SK-N-SH (cell line): Measurements from ENCODE around the gene UBA5. TPM values are rescaled to one million over a fixed set of nuclear protein-coding genes. Genes with fewer than 3 reads are reported as not detected.

Source experiments
- CTCF ChIA-PET: fragments of 300-600, 350-600 bp; formaldehyde crosslinking; extraction: SDS; loops from one replicate; lab custom pipeline; 2021; lab: Yijun Ruan, JAX
- POLR2A ChIA-PET: fragments of 350-600 bp; sonication (Branson Sonifier 250); formaldehyde crosslinking; extraction: SDS; loops from one replicate; lab custom pipeline; 2020; ENCODE audit warnings: antibody characterized with exemption, inconsistent platforms; lab: Yijun Ruan, JAX
- DNase-seq: peaks from one replicate; pipeline ENCODE4 v3.0.0; 2012
- H2AFZ ChIP-seq: fragments of 200-600 bp; sonication (generic); 2 replicates; pipeline ENCODE4 v1.8.1; 2016; ENCODE audit warnings: antibody characterized with exemption, mild to moderate bottlenecking, low read depth
- H3F3A ChIP-seq: fragments of 200-600 bp; sonication (generic); replicated peaks from 2 replicates; pipeline ENCODE3; 2016; ENCODE audit warnings: antibody characterized with exemption, mild to moderate bottlenecking; ENCODE audit not compliant: insufficient read depth
- H3K27ac ChIP-seq, 2 experiments: fragments of 200-500 bp in 1 of 2; fragments of 200-600 bp in 1 of 2; sonication (Bioruptor generic) in 1 of 2; sonication (generic), shearing (Covaris generic) in 1 of 2; 2 replicates each; pipeline versions ENCODE4 v1.5.1 to v1.6.1; 2014 to 2016; ENCODE audit warnings: low read depth in 2 of 2, inconsistent platforms in 1 of 2, low read length in 1 of 2, mild to moderate bottlenecking in 1 of 2, mixed read lengths in 1 of 2
- H3K27me3 ChIP-seq: fragments of 200-600 bp; sonication (generic), shearing (Covaris generic); 2 replicates; pipeline ENCODE4 v1.6.1; 2016; ENCODE audit warnings: mixed run types; ENCODE audit not compliant: insufficient read depth
- H3K36me3 ChIP-seq, 2 experiments: fragments of 200-500 bp in 1 of 2; fragments of 200-600 bp in 1 of 2; sonication (Bioruptor generic) in 1 of 2; sonication (generic) in 1 of 2; replicated peaks in 1 of 2; 2 replicates each; pipeline versions ENCODE3 to v1.5.1; 2014 to 2016; ENCODE audit warnings: low read length in 1 of 2, mild to moderate bottlenecking in 1 of 2; ENCODE audit not compliant: insufficient read depth in 2 of 2, control insufficient read depth in 1 of 2
- H3K4me1 ChIP-seq, 2 experiments: fragments of 200-500 bp in 1 of 2; fragments of 200-600 bp in 1 of 2; sonication (Bioruptor generic) in 1 of 2; sonication (generic), shearing (Covaris generic) in 1 of 2; 2 replicates each; pipeline versions ENCODE4 v1.5.1 to v1.6.1; 2014 to 2016; ENCODE audit warnings: low read depth in 1 of 2, low read length in 1 of 2, mixed run types in 1 of 2; ENCODE audit not compliant: insufficient read depth in 2 of 2, control insufficient read depth in 1 of 2
- H3K4me2 ChIP-seq: fragments of 200-600 bp; sonication (generic), shearing (Covaris generic); 2 replicates; pipeline ENCODE4 v1.6.1; 2017; ENCODE audit warnings: mixed run types
- H3K4me3 ChIP-seq, 2 experiments: fragments of 200-500 bp in 1 of 2; fragments of 200-600 bp in 1 of 2; sonication (Bioruptor generic) in 1 of 2; sonication (generic), shearing (Covaris generic) in 1 of 2; 2 replicates each; pipeline versions ENCODE4 v1.5.1 to v1.8.1; 2014 to 2016; ENCODE audit warnings: low read depth in 2 of 2, inconsistent platforms in 1 of 2, low read length in 1 of 2, mild to moderate bottlenecking in 1 of 2, mixed read lengths in 1 of 2, moderate library complexity in 1 of 2
- H3K79me2 ChIP-seq: fragments of 200-600 bp; sonication (generic); 2 replicates; pipeline ENCODE4 v1.8.1; 2017; ENCODE audit warnings: mild to moderate bottlenecking; ENCODE audit not compliant: insufficient read depth
- H3K9ac ChIP-seq: fragments of 200-600 bp; sonication (generic); 2 replicates; pipeline ENCODE4 v1.6.1; 2017; ENCODE audit warnings: mixed run types
- H3K9me2 ChIP-seq: fragments of 200-600 bp; sonication (generic); 2 replicates; pipeline ENCODE4 v1.6.1; 2017; ENCODE audit warnings: mixed run types
- H3K9me3 ChIP-seq: fragments of 200-600 bp; sonication (generic); 2 replicates; pipeline ENCODE4 v1.6.1; 2017; ENCODE audit warnings: mixed run types, mild to moderate bottlenecking, moderate library complexity
- H4K20me1 ChIP-seq: fragments of 200-600 bp; sonication (generic); 2 replicates; pipeline ENCODE4 v1.6.1; 2017; ENCODE audit warnings: mild to moderate bottlenecking, mixed run types; ENCODE audit not compliant: insufficient read depth
- EP300 ChIP-seq, 2 experiments: IDR thresholded peaks; 2 replicates each; pipeline versions ENCODE4 v1.4.0 to v1.6.1; 2012; ENCODE audit warnings: borderline replicate concordance in 1 of 2, low read depth in 1 of 2, low read length in 1 of 2
- EZH2phosphoT487 ChIP-seq: fragments of 200-600 bp; sonication (generic); IDR thresholded peaks from 2 replicates; pipeline ENCODE4 v1.6.1; 2017; ENCODE audit warnings: low read depth, mixed run types, mild to moderate bottlenecking, antibody characterized with exemption, moderate library complexity, borderline replicate concordance
- FOSL2 ChIP-seq: IDR thresholded peaks from 2 replicates; pipeline ENCODE4 v1.4.0; 2012; ENCODE audit warnings: low read depth, mild to moderate bottlenecking, moderate library complexity, borderline replicate concordance
- GABPA ChIP-seq: IDR thresholded peaks from 2 replicates; pipeline ENCODE4 v1.4.0; 2012; ENCODE audit warnings: low read depth, mild to moderate bottlenecking
- IRF3 ChIP-seq: fragments of 150-350 bp; IDR thresholded peaks from 2 replicates; pipeline ENCODE4 v1.6.1; 2016; ENCODE audit warnings: mild to moderate bottlenecking, low read depth, low read length
- MAX ChIP-seq: IDR thresholded peaks from 2 replicates; pipeline ENCODE4 v1.4.0; 2012; ENCODE audit warnings: low read depth
- NFIC ChIP-seq: IDR thresholded peaks from 2 replicates; pipeline ENCODE4 v1.4.0; 2012; ENCODE audit warnings: borderline replicate concordance
- RCOR1 ChIP-seq: fragments of 150-350 bp; IDR thresholded peaks from 2 replicates; pipeline ENCODE4 v1.6.1; 2017; ENCODE audit warnings: antibody characterized with exemption, low read length
- SIN3A ChIP-seq: IDR thresholded peaks from 2 replicates; pipeline ENCODE4 v1.6.1; 2012; ENCODE audit warnings: low read depth, mild to moderate bottlenecking, low read length, moderate library complexity, borderline replicate concordance
- TAF1 ChIP-seq: IDR thresholded peaks from 2 replicates; pipeline ENCODE4 v1.6.1; 2012; ENCODE audit warnings: low read depth, mild to moderate bottlenecking, low read length, moderate library complexity, borderline replicate concordance
- USF2 ChIP-seq: fragments of 150-350 bp; IDR thresholded peaks from 2 replicates; pipeline ENCODE4 v1.6.1; 2017; ENCODE audit warnings: antibody characterized with exemption, low read length, low read depth, borderline replicate concordance
- YY1 ChIP-seq: IDR thresholded peaks from 2 replicates; pipeline ENCODE4 v1.4.0; 2012; ENCODE audit warnings: low read depth, mild to moderate bottlenecking
- WGBS: methylation state at CpG from one replicate; pipeline ENCODE4 v1.1.6; 2017; ENCODE audit warnings: low lambda C conversion rate; 5-methylcytosine and 5-hydroxymethylcytosine counted together
- polyA plus RNA-seq, 3 experiments: library from polyadenylated mRNA; depleted of rRNA; stranded (reverse); fragments of >200 nt; gene quantifications; 2 replicates each; pipeline ENCODE4 v1.2.3, GENCODE V29; 2012

The UBA5 gene
- polyA plus RNA-seq, 1 of the 3 experiments (the other 2 are of a cell fraction): 38.3 TPM

- Histone ChIP-seq H3K9me3 (no peaks in the 10 kb centered on the region), H3F3A (peaks cover 33% of the 10 kb centered on the region), H3K4me1 (no peaks in the 10 kb centered on the region), H4K20me1 (no peaks in the 10 kb centered on the region), H3K27ac (no peak overlapping the region), H2AFZ (no peak overlapping the region), H3K4me2 (no peak overlapping the region), H3K79me2 (no peaks in the 10 kb centered on the region), H3K27me3 (no peaks in the 10 kb centered on the region), H3K36me3 (peaks cover 86 to 91% of the 10 kb centered on the region in 2 experiments), H3K4me3 (no peak overlapping the region), H3K9me2 (no peaks in the 10 kb centered on the region), H3K9ac (no peak overlapping the region)
- DNase-seq: no peak
- ChIA-PET POLR2A (no interaction called here), CTCF (interaction anchor here (1.4 kb wide), 1 partner anchor 46 kb away, joined by 3 read pairs; no protein-coding TSS in a partner anchor)
- 98% methylated on average over 5 of the region's 5 CpGs for WGBS
- TF ChIP-seq SIN3A (no peak), FOSL2 (no peak), RCOR1 (no peak), NFIC (no peak), IRF3 (no peak), TAF1 (no peak), USF2 (no peak)
Observed at GRCh38 chr3:132679911-132680310, 19.8 kb downstream of the UBA5 start.

GRCh38 chr3:132681421-132681820 lies 21.3 kb downstream of the UBA5 start:
- Histone ChIP-seq H3K36me3 (peaks cover 77 to 91% of the 10 kb centered on the region in 2 experiments), H3K9me2 (no peaks in the 10 kb centered on the region), H3K27ac (no peak overlapping the region), H2AFZ (no peak overlapping the region), H4K20me1 (no peaks in the 10 kb centered on the region), H3K4me3 (no peak overlapping the region), H3F3A (peaks cover 29% of the 10 kb centered on the region), H3K4me1 (no peaks in the 10 kb centered on the region), H3K27me3 (no peaks in the 10 kb centered on the region), H3K4me2 (no peak overlapping the region), H3K79me2 (no peaks in the 10 kb centered on the region), H3K9ac (no peak overlapping the region), H3K9me3 (no peaks in the 10 kb centered on the region)
- 95% methylated on average over 3 of the region's 3 CpGs for WGBS
- POLR2A ChIA-PET: interaction anchor here (1.4 kb wide), 1 partner anchor 17 kb away, joined by 4 read pairs; no protein-coding TSS in a partner anchor
- DNase-seq: no peak
- CTCF ChIA-PET: interaction anchor here (1.4 kb wide), 1 partner anchor 22 kb away, joined by 4 read pairs; the partner anchor contains the start of genes ACAD11 and UBA5
- TF ChIP-seq YY1 (no peak), MAX (no peak), EZH2phosphoT487 (no peak), RCOR1 (no peak), EP300 (IDR thresholded peaks at IDR 0.05; ENCODE audit: borderline replicate concordance in 1 of 2, low read depth in 1 of 2, low read length in 1 of 2) (no peak), GABPA (no peak)
